Stimulated activated CD4-positive, alpha-beta T cell treated with anti-CD3 and anti-CD28 coated beads, Interleukin-1b, Interleukin-23, amount 100 ng/mL, for 24 hours (primary cell): Measurements from ENCODE around the gene CTDSP2.
"Not testable (repeated sequence)": the region's sequence is repeated elsewhere in the genome, so short reads cannot be mapped to it uniquely, and the experiment has no call there.

Experiments used
- DNase-seq, 4 experiments: peaks; one replicate each; pipeline ENCODE4 v3.0.0-alpha.2; 2020; ENCODE audit warnings: low read depth in 4 of 4, low spot score in 1 of 4

The CTDSP2 gene

GRCh38 chr12:57836442-57837375 is 9.8 kb downstream of the CTDSP2 start:
- DNase-seq, result no peak

DNA sequence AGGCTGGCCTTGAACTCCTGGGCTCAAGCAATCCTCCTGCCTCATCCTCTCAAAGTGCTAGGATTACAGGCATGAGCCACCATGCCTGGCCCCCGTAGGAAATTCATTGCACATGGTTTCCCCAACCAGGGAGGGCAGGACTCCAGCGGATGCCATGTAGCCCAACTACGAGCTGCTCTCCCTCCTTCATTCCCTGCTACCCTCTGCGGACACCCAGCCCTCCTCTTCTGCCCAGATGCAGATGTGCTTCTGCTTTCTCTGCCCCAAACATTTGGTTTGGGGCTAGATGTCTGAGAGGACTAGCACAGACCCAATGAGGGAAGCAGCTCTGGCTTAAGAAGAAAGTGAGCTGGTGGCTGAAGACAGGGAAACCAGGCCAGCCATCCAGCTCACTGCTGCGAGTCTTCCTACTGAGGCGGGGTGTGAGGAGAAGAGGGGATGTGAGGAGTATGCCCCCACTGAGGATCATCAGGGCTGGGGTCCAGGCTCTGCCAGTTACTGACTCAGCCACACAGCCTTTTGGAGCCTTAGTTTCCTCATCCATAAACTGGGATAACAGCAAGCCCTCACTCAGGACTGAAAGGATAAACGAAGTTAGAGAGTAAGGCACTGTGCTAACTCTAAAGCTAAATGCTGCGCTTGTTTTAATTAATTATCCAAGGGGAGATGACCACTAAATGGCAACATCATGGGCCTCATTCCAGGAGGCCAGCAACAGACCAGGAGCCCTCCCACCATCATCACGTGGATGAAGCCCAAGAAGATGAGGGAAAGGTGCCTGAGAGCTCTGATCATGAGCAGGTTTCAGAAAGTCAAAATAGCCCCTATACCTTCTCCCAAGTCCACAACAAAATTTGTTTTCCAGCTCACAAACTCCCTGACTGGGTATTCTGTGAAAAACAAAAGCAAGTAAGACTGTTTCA is 10.9 kb downstream of the CTDSP2 start:
- DNase-seq, result no peak

DNA sequence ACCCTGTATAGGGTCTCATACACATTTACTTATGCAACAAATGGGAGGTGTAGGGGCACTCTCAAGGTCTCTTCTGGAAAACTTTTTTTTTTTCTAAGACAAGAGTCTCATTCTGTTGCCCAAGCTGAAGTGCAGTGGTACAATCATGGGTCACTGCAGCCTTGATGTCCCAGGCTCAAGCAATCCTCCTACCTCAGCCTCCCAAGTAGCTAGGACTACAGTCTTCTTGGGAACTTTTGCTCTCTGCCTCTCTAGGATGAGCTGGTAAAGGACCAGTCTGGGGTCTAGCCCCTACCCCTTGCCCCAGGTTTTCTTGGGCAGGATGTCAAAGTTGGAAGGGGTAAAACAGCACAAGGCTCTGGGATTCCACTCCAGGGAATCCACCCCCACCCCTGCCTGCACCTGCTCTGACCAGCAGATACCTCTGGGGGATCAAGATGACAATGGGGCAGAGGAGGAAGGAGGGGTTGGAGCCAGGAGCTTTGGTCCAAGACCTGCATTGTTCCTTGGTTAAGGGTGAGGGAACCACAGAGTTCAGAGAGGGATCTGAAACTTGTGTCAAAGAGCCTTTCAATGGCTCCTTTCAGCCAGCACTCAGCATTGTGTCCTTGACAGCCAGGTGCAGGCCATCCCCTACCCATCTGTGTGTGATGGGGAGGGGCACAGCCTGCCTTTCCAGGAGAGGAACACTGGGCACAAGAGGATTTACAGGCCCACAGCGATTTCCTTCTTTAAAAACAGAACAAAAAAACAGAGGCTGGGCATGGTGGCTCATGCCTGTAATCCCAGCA is 12.2 kb downstream of the CTDSP2 start:
- DNase-seq, result no peak

GRCh38 chr12:57833672-57834071 is 12.9 kb downstream of the CTDSP2 start:
- DNase-seq, result no peak

GRCh38 chr12:57832966-57833365 is 13.6 kb downstream of the CTDSP2 start:
- no peak for DNase-seq

DNA sequence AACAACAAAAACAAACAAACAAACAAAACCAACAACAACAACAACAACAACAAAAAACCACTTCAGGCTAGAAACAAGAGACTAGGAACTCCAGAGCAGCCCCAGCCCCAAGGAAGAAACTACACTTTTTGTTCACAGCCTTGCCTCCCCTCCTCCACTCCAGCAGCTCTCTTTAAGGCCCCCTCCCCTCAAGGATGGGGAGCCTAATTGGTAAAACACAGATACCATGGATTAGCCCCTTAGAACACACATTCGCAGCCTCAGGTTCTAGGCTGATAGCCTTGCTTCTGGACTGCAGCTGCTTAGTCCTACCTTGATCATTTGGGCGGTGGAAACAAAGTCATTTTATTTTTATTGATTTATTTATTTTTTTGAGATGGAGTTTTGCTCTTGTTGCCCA is 16.1 kb downstream of the CTDSP2 start:
- no peak for DNase-seq

DNA sequence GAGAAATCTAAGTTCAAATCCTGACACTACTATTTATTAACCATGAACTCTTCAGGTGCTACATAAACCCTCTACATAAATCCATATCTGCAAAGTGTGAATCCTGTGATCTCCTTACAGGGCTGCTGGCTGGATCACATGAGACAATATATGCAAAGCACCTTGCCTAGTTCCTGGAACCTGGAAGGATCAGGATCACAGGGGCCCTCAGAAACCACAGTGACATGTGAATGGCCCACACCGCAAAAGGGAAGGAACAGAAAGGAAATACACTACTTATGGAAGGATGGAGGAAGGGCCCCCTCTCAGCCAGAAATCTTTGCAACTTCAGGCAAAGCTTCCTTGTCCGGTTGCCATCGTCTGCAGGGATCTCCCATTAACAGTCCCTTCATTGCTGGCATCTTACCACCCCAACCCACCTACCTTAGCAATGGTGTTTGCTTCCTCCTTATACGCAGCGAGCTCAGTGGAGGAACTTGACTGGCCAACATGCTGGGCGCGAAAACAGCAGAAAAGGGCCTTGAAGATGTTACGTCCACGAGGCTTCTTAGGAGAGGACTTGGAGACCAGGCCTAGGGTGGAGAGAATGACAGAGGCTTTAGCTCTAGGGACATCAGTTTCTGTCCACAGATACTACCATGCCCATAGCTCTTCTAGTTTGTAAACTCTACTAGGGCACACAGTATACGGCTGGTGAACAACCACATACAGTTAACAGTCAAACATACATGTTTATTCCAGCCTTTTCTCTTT is 17.3 kb downstream of the CTDSP2 start:
- no peak for DNase-seq

GRCh38 chr12:57826966-57827365 is 19.6 kb downstream of the CTDSP2 start:
- no peak for DNase-seq

DNA sequence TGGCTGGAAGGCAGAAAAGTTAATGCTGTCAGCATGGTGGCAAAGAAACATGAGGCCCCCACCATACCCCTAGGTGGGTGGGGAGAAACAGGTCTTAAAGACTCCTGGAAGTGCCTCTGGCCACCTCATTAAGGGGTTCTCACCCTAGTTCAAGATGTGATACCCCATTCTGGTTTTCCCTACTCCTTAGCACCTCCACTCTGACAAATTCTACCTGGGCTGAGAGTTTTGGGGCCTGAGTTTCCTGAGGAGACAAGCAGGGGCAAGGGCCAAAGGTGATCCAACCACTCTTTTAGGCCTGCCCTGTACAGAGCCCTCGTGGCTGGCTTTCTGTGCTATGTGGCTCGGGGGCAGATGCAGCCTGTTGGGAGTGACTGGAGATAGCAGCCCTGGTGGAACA is 20.1 kb downstream of the CTDSP2 start:
- DNase-seq, result no peak

DNA sequence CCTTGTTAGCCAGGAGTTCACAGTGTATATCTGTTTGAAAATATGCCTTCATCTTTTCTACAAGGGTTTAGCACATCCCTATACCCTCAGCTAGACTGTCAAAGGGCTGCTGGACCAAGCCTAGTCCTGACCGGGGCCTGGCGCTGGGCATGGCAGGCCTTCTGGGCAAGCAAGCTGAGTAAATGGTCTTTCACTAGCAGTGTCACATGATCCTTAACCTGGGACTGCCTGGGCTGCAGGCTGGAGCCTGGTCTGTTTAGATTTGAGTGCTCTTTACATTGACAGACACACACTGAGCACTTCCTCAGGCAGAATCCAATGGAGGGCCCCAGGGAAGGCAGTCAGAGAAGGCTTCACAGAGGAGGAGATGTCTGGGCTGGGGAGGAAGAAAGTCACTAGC is 21.1 kb downstream of the CTDSP2 start:
- no peak for DNase-seq

GRCh38 chr12:57823908-57824640 is 22.5 kb downstream of the CTDSP2 start:
- no peak for DNase-seq

GRCh38 chr12:57823131-57823907 is 23.2 kb downstream of the CTDSP2 start:
- DNase-seq, result no peak

DNA sequence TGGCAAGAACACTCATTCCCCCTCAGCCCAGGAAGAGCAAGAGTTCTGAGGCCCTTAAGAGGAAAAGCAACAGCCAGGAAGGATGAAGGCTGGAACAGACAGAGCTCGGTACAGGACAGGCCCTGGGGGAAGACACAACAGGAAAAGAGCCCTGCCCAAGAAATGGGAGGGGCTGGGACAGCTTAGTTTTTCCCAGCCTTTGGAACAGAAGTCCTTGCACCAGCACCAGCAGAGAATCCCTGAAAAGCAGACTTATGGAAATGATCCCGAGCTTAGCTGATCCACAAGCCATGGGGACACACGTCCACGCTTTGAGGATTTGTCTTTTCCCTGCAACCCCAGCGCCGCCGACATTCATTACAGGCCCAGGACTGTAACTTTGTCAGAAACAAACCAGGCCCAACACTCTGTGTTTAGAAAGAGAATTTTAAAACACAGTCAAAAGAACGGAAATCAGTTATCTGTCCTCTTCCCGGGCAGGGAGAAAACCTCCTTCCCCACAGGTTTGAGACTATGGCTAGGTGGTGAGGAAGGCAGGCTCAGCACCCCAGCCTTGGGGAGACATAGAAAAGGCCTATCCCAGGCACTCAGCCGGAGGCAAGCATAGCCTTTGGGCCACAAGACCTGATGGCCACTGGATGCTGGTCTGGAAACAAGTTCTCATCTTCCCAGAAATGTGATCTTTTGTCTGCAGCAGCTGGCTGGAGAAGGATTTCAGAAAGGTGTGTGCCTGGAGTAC is 24.0 kb downstream of the CTDSP2 start:
- no peak for DNase-seq

DNA sequence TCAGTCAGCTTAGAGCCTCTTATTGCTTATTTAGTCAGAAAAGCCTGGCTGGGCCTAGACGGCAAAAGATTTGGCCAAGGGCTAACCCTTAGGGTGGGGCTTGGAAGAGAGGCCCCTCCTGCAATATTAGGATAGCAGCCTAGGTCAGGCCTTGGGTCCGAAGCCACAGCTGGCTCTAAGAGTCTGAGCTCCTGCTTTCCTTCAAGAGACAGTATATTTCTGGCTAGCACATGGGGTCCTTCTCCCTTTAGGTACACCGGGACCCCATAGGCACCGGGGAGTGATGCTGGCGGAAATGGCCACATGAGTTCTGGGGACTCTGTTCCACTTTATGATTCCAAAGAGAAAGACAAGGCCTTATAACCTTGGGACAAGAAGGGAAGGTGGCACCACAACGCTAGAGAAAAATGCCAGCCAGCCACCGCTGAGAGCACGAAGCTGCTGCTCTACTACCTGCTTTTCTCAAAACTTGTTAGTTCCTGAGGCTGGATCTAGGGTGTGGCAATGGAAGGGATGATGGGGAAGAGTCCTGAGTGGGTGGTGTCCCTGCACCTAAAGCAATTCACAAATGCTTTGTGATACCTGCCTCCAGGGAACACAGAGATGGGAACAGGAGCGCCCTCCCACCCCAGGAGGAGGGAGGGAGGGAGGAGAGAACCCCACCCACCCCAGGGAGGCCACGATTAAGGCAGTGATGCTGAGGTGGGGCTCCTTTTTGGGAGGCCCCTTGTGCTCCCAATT is 24.9 kb downstream of the CTDSP2 start:
- no peak for DNase-seq

- not testable (repeated sequence) for DNase-seq
Observed at GRCh38 chr12:57821015-57821414, 25.5 kb downstream of the CTDSP2 start.

GRCh38 chr12:57820119-57820518 is 26.4 kb downstream of the CTDSP2 start:
- not testable (repeated sequence) for DNase-seq

GRCh38 chr12:57817990-57818331 is 28.6 kb downstream of the CTDSP2 start:
- not testable (repeated sequence) for DNase-seq
